K562 (cell line): ENCODE results near the gene LAMB1. TPM values are rescaled to one million over a fixed set of nuclear protein-coding genes. Genes with fewer than 3 reads are reported as not detected.
A peak's percentile ranks its signal among the peaks of the same experiment; 100 is the strongest.

Experiments
- CEBPB ChIP-seq: fragments of 450-650 bp; IDR thresholded peaks from 2 replicates; pipeline ENCODE4 v1.6.1; 2016; ENCODE audit warnings: missing genetic modification characterization, missing compliant biosample characterization
- CEBPG ChIP-seq, 3 experiments: fragments of 200-800 bp in 1 of 3; sonication (Bioruptor generic) in 1 of 3; sonication (generic) in 1 of 3; formaldehyde crosslinking in 1 of 3; IDR thresholded peaks in 2 of 3; conservative IDR thresholded peaks in 1 of 3; 2 replicates each; pipeline versions ENCODE4 v1.6.1 to v1.8.0; 2016 to 2022; ENCODE audit warnings: missing compliant biosample characterization in 2 of 3, missing genetic modification characterization in 2 of 3, mild to moderate bottlenecking in 1 of 3, missing genetic modification reagents in 1 of 3
- SNAPC5 ChIP-seq: fragments of 250-450 bp; sonication (Bioruptor Pico); IDR thresholded peaks from 2 replicates; pipeline ENCODE4 v1.8.0; 2021; ENCODE audit warnings: moderate library complexity, mild to moderate bottlenecking, inconsistent platforms
- STAT5A ChIP-seq: IDR thresholded peaks from 2 replicates; pipeline ENCODE4 v1.6.1; 2012; ENCODE audit warnings: low read length, inconsistent platforms, borderline replicate concordance
- ZBTB1 ChIP-seq: sonication (generic); formaldehyde crosslinking; IDR thresholded peaks from 2 replicates; pipeline ENCODE4 v1.8.1; 2023; ENCODE audit warnings: missing genetic modification reagents, low read depth, mild to moderate bottlenecking, borderline replicate concordance
- ZNF277 ChIP-seq: fragments of 250-450 bp; sonication (Bioruptor Pico); IDR thresholded peaks from 2 replicates; pipeline ENCODE4 v1.8.0; 2022; ENCODE audit warnings: inconsistent platforms, mild to moderate bottlenecking, moderate library complexity, borderline replicate concordance
- ZNF398 ChIP-seq: fragments of 250-450 bp; sonication (Bioruptor Pico); IDR thresholded peaks from 2 replicates; pipeline ENCODE4 v1.8.0; 2021; ENCODE audit warnings: moderate library complexity, mild to moderate bottlenecking, inconsistent platforms
- polyA plus RNA-seq, 8 experiments: library from polyadenylated mRNA; depleted of rRNA in 4 of 8; stranded (reverse) in 5 of 8; unstranded in 3 of 8; fragments of >200 nt; fragmentation: Nextera tagmentation in 2 of 8; fragmentation: Illumina TruSeq in 1 of 8; extraction: Ambion mirVana in 2 of 8; extraction: Trizol in 1 of 8; gene quantifications; 2 replicates each; pipeline versions ENCODE4 v1.2.1 to v1.2.3, GENCODE V29; 2011 to 2014; ENCODE audit warnings: inconsistent platforms in 1 of 8, missing spikeins in 1 of 8
- total RNA-seq, 7 experiments: library from RNA; depleted of rRNA in 6 of 7; stranded (reverse); fragments of >200 nt in 6 of 7; fragmentation: Illumina TruSeq in 2 of 7; extraction: Trizol in 2 of 7; gene quantifications; 2 replicates each; pipeline versions ENCODE4 v1.2.1 to v1.2.3, GENCODE V29; 2011 to 2021; ENCODE audit warnings: low replicate concordance in 1 of 7

Gene LAMB1
- total and polyA plus RNA-seq, 9 of the 15 experiments (the other 6 are each of a cell fraction or from before 2014, with no cell fraction given), result 6.0 to 17.7 (median 12.3) TPM

GRCh38 chr7:108007261-108007660 lies 4.3 kb upstream of the LAMB1 start (continued):
- TF ChIP-seq ZNF277 (CRISPR knock-in tag) (no peak), ZNF398 (no peak), STAT5A (no peak), ZBTB1 (CRISPR knock-in tag) (no peak), CEBPG (CRISPR knock-in tag; IDR thresholded peaks at IDR 0.05) (no peak), CEBPG (tag; conservative IDR thresholded peaks at IDR 0.05 in 1 of 2, IDR thresholded peaks at IDR 0.05 in 1 of 2) (peak; percentile 83 to 88), SNAPC5 (CRISPR knock-in tag) (no peak), CEBPB (tag) (peak; percentile 97)
